CD4-positive, alpha-beta T cell (primary cell): ENCODE measurements around the gene SCFD2. TPM values are rescaled to one million over a fixed set of nuclear protein-coding genes. Genes with fewer than 3 reads are reported as not detected.

Source experiments
- ATAC-seq: fragments of 200-7000 bp; cut with Tn5 transposase; one replicate; pipeline ENCODE4 v1.10.0; 2022; ENCODE audit warnings: mild to moderate bottlenecking; ENCODE audit not compliant: poor library complexity
- CTCF ChIA-PET: fragments of 350-600 bp; sonication (Branson Sonifier 250); formaldehyde crosslinking; loops from one replicate; lab custom pipeline; 2021; ENCODE audit warnings: antibody characterized with exemption, inconsistent platforms; lab: Charles Lee
- POLR2A ChIA-PET: fragments of 350-600 bp; sonication (Branson Sonifier 250); formaldehyde crosslinking; loops from one replicate; lab custom pipeline; 2021; ENCODE audit warnings: antibody characterized with exemption, inconsistent platforms; lab: Charles Lee
- DNase-seq, 14 experiments: peaks; one replicate each; pipeline ENCODE4 v3.0.0-alpha.2; 2013 to 2020; ENCODE audit warnings: mixed read lengths in 2 of 14
- H3K27ac ChIP-seq, 2 donors: one replicate each; pipeline versions ENCODE4 v1.5.1 to v1.7.0; 2013; ENCODE audit warnings: low read length in 2 of 2, low read depth in 1 of 2, mild to moderate bottlenecking in 1 of 2
- H3K27me3 ChIP-seq, 2 experiments: 1 replicate in 1 of 2; 2 replicates in 1 of 2; pipeline versions ENCODE4 v1.6.1 to v1.7.0; 2013; ENCODE audit warnings: low read length in 2 of 2, control low read depth in 1 of 2, mild to moderate bottlenecking in 1 of 2, moderate library complexity in 1 of 2; ENCODE audit not compliant: insufficient read depth in 2 of 2, control insufficient read depth in 1 of 2
- H3K36me3 ChIP-seq: one replicate; pipeline ENCODE4 v1.6.1; 2013; ENCODE audit warnings: low read length, control low read depth; ENCODE audit not compliant: insufficient read depth
- H3K4me1 ChIP-seq: one replicate; pipeline ENCODE4 v1.6.1; 2013; ENCODE audit warnings: low read length, control low read depth; ENCODE audit not compliant: insufficient read depth
- H3K4me3 ChIP-seq: one replicate; pipeline ENCODE4 v1.5.1; 2013; ENCODE audit warnings: mild to moderate bottlenecking, low read length, moderate library complexity
- H3K9me3 ChIP-seq, 2 experiments: 1 replicate in 1 of 2; 2 replicates in 1 of 2; pipeline versions ENCODE4 v1.6.1 to v1.7.0; 2013; ENCODE audit warnings: low read length in 2 of 2, mild to moderate bottlenecking in 2 of 2, control low read depth in 1 of 2, moderate library complexity in 1 of 2; ENCODE audit not compliant: control insufficient read depth in 1 of 2, insufficient read depth in 1 of 2
- H3K27ac Mint-ChIP-seq: one replicate; pipeline ENCODE4 v1.8.0; 2020; ENCODE audit warnings: mixed read lengths
- H3K27me3 Mint-ChIP-seq: one replicate; pipeline ENCODE4 v1.8.0; 2021; ENCODE audit warnings: mixed read lengths
- H3K36me3 Mint-ChIP-seq: one replicate; pipeline ENCODE4 v1.8.0; 2021; ENCODE audit warnings: low read depth, mixed read lengths
- H3K4me1 Mint-ChIP-seq: one replicate; pipeline ENCODE4 v1.8.0; 2021; ENCODE audit warnings: low read depth, mixed read lengths
- H3K4me3 Mint-ChIP-seq: one replicate; pipeline ENCODE4 v1.8.0; 2020; ENCODE audit warnings: mild to moderate bottlenecking, mixed read lengths
- H3K9me3 Mint-ChIP-seq: one replicate; pipeline ENCODE4 v1.8.0; 2020; ENCODE audit warnings: mixed read lengths
- CTCF ChIP-seq: fragments of 200-600 bp; IDR thresholded peaks from one replicate; pipeline ENCODE4 v1.8.0; 2022; ENCODE audit warnings: antibody characterized with exemption, mild to moderate bottlenecking
- intact Hi-C, 2 experiments: fragments of 100-400 bp; cut with DNase I in 1 of 2; cut with micrococcal nuclease in 1 of 2; formaldehyde crosslinking; loops; one replicate each; pipeline versions ENCODE4 v1.15.1 to v1.9.0; 2023 to 2025; cut with DNase I, micrococcal nuclease
- total RNA-seq, 174 experiments: library from RNA in 2 of 174; stranded (reverse) in 2 of 174; gene quantifications; one replicate each; pipeline ENCODE4 v1.2.3 and lab custom pipeline; 2021 to 2026

Gene SCFD2
- total RNA-seq, 2 experiments from 2014 or later: 15.4 to 17.6 TPM

- ATAC-seq (no peak), DNase-seq (no peak)
- Mint-ChIP-seq H3K27me3 (no peaks in the 10 kb centered on the region), H3K4me1 (no peaks in the 10 kb centered on the region), H3K4me3 (no peak overlapping the region), H3K27ac (no peak overlapping the region), H3K9me3 (no peaks in the 10 kb centered on the region), H3K36me3 (peaks cover 19% of the 10 kb centered on the region)
- no peak for TF ChIP-seq CTCF
- Histone ChIP-seq H3K4me3 (no peak overlapping the region), H3K9me3 (peaks cover 0 to 13% of the 10 kb centered on the region in 2 experiments), H3K27ac (no peak overlapping the region), H3K4me1 (no peaks in the 10 kb centered on the region), H3K36me3 (no peaks in the 10 kb centered on the region), H3K27me3 (no peaks in the 10 kb centered on the region)
- CTCF ChIA-PET: no interaction called here
- intact Hi-C loops: no loop called here
- POLR2A ChIA-PET: no interaction called here
These were observed 301.3 kb downstream of the SCFD2 start for GRCh38 chr4:53064609-53065008.

GRCh38 chr4:53061091-53061850 is 304.6 kb downstream of the SCFD2 start:
- ATAC-seq (no peak), DNase-seq (no peak)
- Histone ChIP-seq H3K27ac (no peak overlapping the region), H3K27me3 (no peaks in the 10 kb centered on the region), H3K9me3 (no peaks in the 10 kb centered on the region), H3K36me3 (no peaks in the 10 kb centered on the region), H3K4me3 (no peak overlapping the region), H3K4me1 (no peaks in the 10 kb centered on the region)
- Mint-ChIP-seq H3K4me1 (no peaks in the 10 kb centered on the region), H3K27me3 (no peaks in the 10 kb centered on the region), H3K36me3 (peaks cover 3% of the 10 kb centered on the region), H3K4me3 (no peak overlapping the region), H3K27ac (no peak overlapping the region), H3K9me3 (peaks cover 3% of the 10 kb centered on the region)
- no peak for TF ChIP-seq CTCF
- ChIA-PET POLR2A (no interaction called here), CTCF (no interaction called here)
- intact Hi-C loops: no loop called here

- H3K27ac Mint-ChIP-seq: no peak overlapping the region
- Histone ChIP-seq H3K4me1 (no peaks in the 10 kb centered on the region), H3K27ac (no peak overlapping the region), H3K36me3 (no peaks in the 10 kb centered on the region), H3K27me3 (no peaks in the 10 kb centered on the region), H3K9me3 (no peaks in the 10 kb centered on the region), H3K4me3 (no peak overlapping the region)
- peaks cover 6% of the 10 kb centered on the region for H3K36me3 Mint-ChIP-seq
- intact Hi-C loops: no loop called here
- ATAC-seq: no peak
- H3K27me3 Mint-ChIP-seq: no peaks in the 10 kb centered on the region
- DNase-seq: no peak
- no peaks in the 10 kb centered on the region for H3K4me1 Mint-ChIP-seq
- ChIA-PET CTCF (no interaction called here), POLR2A (no interaction called here)
- peaks cover 3% of the 10 kb centered on the region for H3K9me3 Mint-ChIP-seq
- no peak for TF ChIP-seq CTCF
- H3K4me3 Mint-ChIP-seq: no peak overlapping the region
These were observed 305.6 kb downstream of the SCFD2 start for GRCh38 chr4:53060278-53060677.
